ENCODE measurements around the gene WWOX.

- TF ChIP-seq, protein P1, sequence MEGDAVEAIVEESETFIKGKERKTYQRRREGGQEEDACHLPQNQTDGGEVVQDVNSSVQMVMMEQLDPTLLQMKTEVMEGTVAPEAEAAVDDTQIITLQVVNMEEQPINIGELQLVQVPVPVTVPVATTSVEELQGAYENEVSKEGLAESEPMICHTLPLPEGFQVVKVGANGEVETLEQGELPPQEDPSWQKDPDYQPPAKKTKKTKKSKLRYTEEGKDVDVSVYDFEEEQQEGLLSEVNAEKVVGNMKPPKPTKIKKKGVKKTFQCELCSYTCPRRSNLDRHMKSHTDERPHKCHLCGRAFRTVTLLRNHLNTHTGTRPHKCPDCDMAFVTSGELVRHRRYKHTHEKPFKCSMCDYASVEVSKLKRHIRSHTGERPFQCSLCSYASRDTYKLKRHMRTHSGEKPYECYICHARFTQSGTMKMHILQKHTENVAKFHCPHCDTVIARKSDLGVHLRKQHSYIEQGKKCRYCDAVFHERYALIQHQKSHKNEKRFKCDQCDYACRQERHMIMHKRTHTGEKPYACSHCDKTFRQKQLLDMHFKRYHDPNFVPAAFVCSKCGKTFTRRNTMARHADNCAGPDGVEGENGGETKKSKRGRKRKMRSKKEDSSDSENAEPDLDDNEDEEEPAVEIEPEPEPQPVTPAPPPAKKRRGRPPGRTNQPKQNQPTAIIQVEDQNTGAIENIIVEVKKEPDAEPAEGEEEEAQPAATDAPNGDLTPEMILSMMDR (IDR thresholded peaks at IDR 0.05): no peak
- TF ChIP-seq POLR2A (IDR thresholded peaks at IDR 0.05): no peak
- TF ChIP-seq POLR2AphosphoS5 (IDR thresholded peaks at IDR 0.05): no peak
Measured at GRCh38 chr16:78184238-78185183, 85.1 kb downstream of the WWOX start.
